Measurements from ENCODE around the gene VSIR. TPM values are rescaled to one million over a fixed set of nuclear protein-coding genes. Genes with fewer than 3 reads are reported as not detected.

The VSIR gene
- total and polyA plus RNA-seq, 9 of the 15 experiments (the other 6 are each of a cell fraction or from before 2014, with no cell fraction given): 0.14 to 20.5 (median 9.3) TPM

GRCh38 chr10:71714031-71714410 is 59.3 kb downstream of the VSIR start:
- TF ChIP-seq KDM4B (IDR thresholded peaks at IDR 0.05; ENCODE audit: borderline replicate concordance in 2 of 2, low read depth in 1 of 2): no peak
- 0 out of 2 replicates have a peak, but pooled peaks have one; percentile 6 for TF ChIP-seq GABPA (tag; conservative IDR thresholded peaks at IDR 0.05; ENCODE audit: low read depth)
- TF ChIP-seq ZBTB11 (CRISPR knock-in tag; IDR thresholded peaks at IDR 0.05): peak in 1 of 3 experiments; percentile 58; a peak in 1 of 6 replicates
- intact Hi-C loops (cut with micrococcal nuclease): no loop called here
- H3K4me2 ChIP-seq (ENCODE audit: insufficient read depth, low read length): no peak overlapping the region

More at GRCh38 chr10:71714031-71714410, 59.3 kb downstream of the VSIR start:
- POLR2A ChIA-PET: interaction anchor here (1.6 to 2.6 kb wide), 2 partner anchors 12 to 65 kb away, joined by 3 to 6 read pairs; no protein-coding TSS in a partner anchor
- Histone ChIP-seq H3K9ac (ENCODE audit: insufficient read depth in 1 of 2, low read depth in 2 of 2, low read length in 2 of 2) (peak overlapping the region in 1 of 2 experiments; percentile 15; a peak in 1 of 4 replicates), H3K4me3 (no peak overlapping the region), H3K79me2 (ENCODE audit: control insufficient read depth, insufficient read depth, low read length) (no peaks in the 10 kb centered on the region), H2AFZ (ENCODE audit: low read depth, low read length) (peak overlapping the region; percentile 91), H3K27ac (ENCODE audit: extremely low read depth, low read depth, low read length) (peak overlapping the region; percentile 73; the same call in 2 of the 3 replicates), H3K9me3 (replicated peaks; ENCODE audit: control insufficient read depth, insufficient read depth, low read depth, low read length) (no peaks in the 10 kb centered on the region), H3K27me3 (ENCODE audit: control insufficient read depth in 2 of 2, insufficient read depth in 2 of 2, low read length in 2 of 2) (no peaks in the 10 kb centered on the region), H3K9me1 (ENCODE audit: control insufficient read depth, insufficient read depth, low read length) (no peaks in the 10 kb centered on the region), H4K20me1 (replicated peaks; ENCODE audit: control insufficient read depth, insufficient read depth, low read length) (no peaks in the 10 kb centered on the region), H3K4me1 (replicated peaks in 1 of 2; ENCODE audit: control insufficient read depth in 2 of 2, insufficient read depth in 2 of 2, low read length in 2 of 2) (peaks cover 24 to 46% of the 10 kb centered on the region in 2 experiments), H3K36me3 (ENCODE audit: control insufficient read depth, insufficient read depth, low read length) (no peaks in the 10 kb centered on the region)
- WGBS (ENCODE audit: insufficient coverage, low coverage, missing lambda C conversion rate): 73% methylated on average over 4 of the region's 4 CpGs
- DNase-seq (ENCODE audit: extremely low read depth in 1 of 4, low spot score in 3 of 4): no peak
- CTCF ChIA-PET (ENCODE audit: low intra/inter-chr PET ratio): interaction anchor here (0.6 to 0.7 kb wide), 2 partner anchors 394 to 1146 kb away, joined by 3 read pairs; no protein-coding TSS in a partner anchor
- in situ Hi-C loops (cut with MboI): loop anchor here (5.0 kb wide), 1 partner anchor 98 kb away; no protein-coding TSS in a partner anchor
- no peak for ATAC-seq
- FAIRE-seq: no peak
- no TSS peak for BruUV-seq (replicated peaks)
